HuH-7 (cell line): ENCODE results near the gene GSG1L.
"Not testable (repeated sequence)": the region's sequence is repeated elsewhere in the genome, so short reads cannot be mapped to it uniquely, and the experiment has no call there.

ENCODE experiments used
- DNase-seq: peaks from one replicate; pipeline ENCODE4 v3.0.0; 2011; ENCODE audit warnings: low spot score

GSG1L gene

GRCh38 chr16:27899736-27900135 is 163.8 kb downstream of the GSG1L start:
- DNase-seq = no peak

- DNase-seq = no peak
These were observed 169.1 kb downstream of the GSG1L start for GRCh38 chr16:27894386-27894785.

GRCh38 chr16:27892879-27893278 is 170.6 kb downstream of the GSG1L start:
- no peak for DNase-seq

- no peak for DNase-seq
These were observed 172.6 kb downstream of the GSG1L start for GRCh38 chr16:27890866-27891265.

- no peak for DNase-seq
These were observed 173.5 kb downstream of the GSG1L start for GRCh38 chr16:27890006-27890405.

- DNase-seq = no peak
These were observed 179.9 kb downstream of the GSG1L start for GRCh38 chr16:27883576-27883975.

GRCh38 chr16:27880287-27880686 is 183.2 kb downstream of the GSG1L start:
- no peak for DNase-seq

- DNase-seq = no peak
These were observed 183.8 kb downstream of the GSG1L start for GRCh38 chr16:27879601-27880247.

GRCh38 chr16:27872627-27873026 is 190.9 kb downstream of the GSG1L start:
- not testable (repeated sequence) for DNase-seq

- DNase-seq = no peak
These were observed 193.3 kb downstream of the GSG1L start for GRCh38 chr16:27870116-27870798.

- DNase-seq = no peak
These were observed 194.1 kb downstream of the GSG1L start for GRCh38 chr16:27869411-27869810.

- DNase-seq = no peak
These were observed 195.3 kb downstream of the GSG1L start for GRCh38 chr16:27868180-27868579.

- DNase-seq = peak; percentile 83
These were observed 196.1 kb downstream of the GSG1L start for GRCh38 chr16:27867122-27868110.

- DNase-seq = no peak
These were observed 200.1 kb downstream of the GSG1L start for GRCh38 chr16:27863377-27863776.

- DNase-seq = no peak
These were observed 200.6 kb downstream of the GSG1L start for GRCh38 chr16:27862953-27863352.

GRCh38 chr16:27860091-27860490 is 203.4 kb downstream of the GSG1L start:
- DNase-seq = no peak

GRCh38 chr16:27859020-27859419 is 204.5 kb downstream of the GSG1L start:
- DNase-seq = no peak

GRCh38 chr16:27853651-27854050 is 209.9 kb downstream of the GSG1L start:
- DNase-seq = no peak

- DNase-seq = no peak
These were observed 210.4 kb downstream of the GSG1L start for GRCh38 chr16:27853101-27853500.

GRCh38 chr16:27852681-27853080 is 210.8 kb downstream of the GSG1L start:
- DNase-seq = no peak

- no peak for DNase-seq
These were observed 211.4 kb downstream of the GSG1L start for GRCh38 chr16:27852116-27852515.

GRCh38 chr16:27851586-27851985 is 211.9 kb downstream of the GSG1L start:
- DNase-seq = no peak

- DNase-seq = no peak
These were observed 213.9 kb downstream of the GSG1L start for GRCh38 chr16:27849621-27850020.
